Measurements from ENCODE around the gene ADCY9.

ADCY9 gene

GRCh38 chr16:4123616-4124300 lies 7.5 kb upstream of the ADCY9 start:
- DNase-seq (ENCODE audit: low read depth in 2 of 2): no peak

GRCh38 chr16:4120176-4120575 lies 3.9 kb upstream of the ADCY9 start:
- no peak for DNase-seq (ENCODE audit: low read depth in 2 of 2)

GRCh38 chr16:4117250-4117578 lies 972 bp upstream of the ADCY9 start:
- no peak for DNase-seq (ENCODE audit: low read depth in 2 of 2)

GRCh38 chr16:4115949-4116318 lies 308 bp downstream of the ADCY9 start:
- DNase-seq (ENCODE audit: low read depth in 2 of 2): no peak

- peak; percentile 16 to 34 for DNase-seq (ENCODE audit: low read depth in 2 of 2)
Observed at GRCh38 chr16:4115209-4115948, 863 bp downstream of the ADCY9 start.

- DNase-seq (ENCODE audit: low read depth in 2 of 2): no peak
Observed at GRCh38 chr16:4114257-4115208, 1.7 kb downstream of the ADCY9 start.

- DNase-seq (ENCODE audit: low read depth in 2 of 2): no peak
Observed at GRCh38 chr16:4113358-4114256, 2.6 kb downstream of the ADCY9 start.

GRCh38 chr16:4111748-4112696 lies 4.2 kb downstream of the ADCY9 start:
- DNase-seq (ENCODE audit: low read depth in 2 of 2): no peak

GRCh38 chr16:4110680-4111079 lies 5.6 kb downstream of the ADCY9 start:
- DNase-seq (ENCODE audit: low read depth in 2 of 2): peak in 1 of 2 donors; percentile 6

- DNase-seq (ENCODE audit: low read depth in 2 of 2): no peak
Observed at GRCh38 chr16:4110065-4110464, 6.2 kb downstream of the ADCY9 start.

GRCh38 chr16:4109250-4109736 lies 6.9 kb downstream of the ADCY9 start:
- DNase-seq (ENCODE audit: low read depth in 2 of 2): no peak

GRCh38 chr16:4106516-4106915 lies 9.7 kb downstream of the ADCY9 start:
- no peak for DNase-seq (ENCODE audit: low read depth in 2 of 2)

- no peak for DNase-seq (ENCODE audit: low read depth in 2 of 2)
Observed at GRCh38 chr16:4105848-4106247, 10.4 kb downstream of the ADCY9 start.

GRCh38 chr16:4103745-4104144 lies 12.5 kb downstream of the ADCY9 start:
- no peak for DNase-seq (ENCODE audit: low read depth in 2 of 2)

- DNase-seq (ENCODE audit: low read depth in 2 of 2): no peak
Observed at GRCh38 chr16:4101421-4102219, 14.6 kb downstream of the ADCY9 start.

GRCh38 chr16:4098501-4098900 lies 17.7 kb downstream of the ADCY9 start:
- DNase-seq (ENCODE audit: low read depth in 2 of 2): no peak

GRCh38 chr16:4097826-4098240 lies 18.4 kb downstream of the ADCY9 start:
- DNase-seq (ENCODE audit: low read depth in 2 of 2): no peak

GRCh38 chr16:4096509-4096908 lies 19.7 kb downstream of the ADCY9 start:
- DNase-seq (ENCODE audit: low read depth in 2 of 2): no peak

- no peak for DNase-seq (ENCODE audit: low read depth in 2 of 2)
Observed at GRCh38 chr16:4094127-4094773, 22.0 kb downstream of the ADCY9 start.

Measured in stimulated activated CD4-positive, alpha-beta T cell treated with anti-CD3 and anti-CD28 coated beads, Interleukin-15, amount 100 ng/mL, for 48 hours (primary cell).